Stimulated activated CD4-positive, alpha-beta T cell treated with anti-CD3 and anti-CD28 coated beads, Interleukin-12 subunit alpha, Interleukin-12 subunit beta, amount 100 ng/mL, for 24 hours (primary cell): ENCODE measurements around the gene PLXNA2.

Experiments
- DNase-seq, 2 experiments: peaks; one replicate each; pipeline ENCODE4 v3.0.0-alpha.2; 2020; ENCODE audit warnings: low read depth in 2 of 2

Gene PLXNA2

GRCh38 chr1:208027861-208028260, 216.3 kb downstream of the PLXNA2 start:
- no peak for DNase-seq

DNA sequence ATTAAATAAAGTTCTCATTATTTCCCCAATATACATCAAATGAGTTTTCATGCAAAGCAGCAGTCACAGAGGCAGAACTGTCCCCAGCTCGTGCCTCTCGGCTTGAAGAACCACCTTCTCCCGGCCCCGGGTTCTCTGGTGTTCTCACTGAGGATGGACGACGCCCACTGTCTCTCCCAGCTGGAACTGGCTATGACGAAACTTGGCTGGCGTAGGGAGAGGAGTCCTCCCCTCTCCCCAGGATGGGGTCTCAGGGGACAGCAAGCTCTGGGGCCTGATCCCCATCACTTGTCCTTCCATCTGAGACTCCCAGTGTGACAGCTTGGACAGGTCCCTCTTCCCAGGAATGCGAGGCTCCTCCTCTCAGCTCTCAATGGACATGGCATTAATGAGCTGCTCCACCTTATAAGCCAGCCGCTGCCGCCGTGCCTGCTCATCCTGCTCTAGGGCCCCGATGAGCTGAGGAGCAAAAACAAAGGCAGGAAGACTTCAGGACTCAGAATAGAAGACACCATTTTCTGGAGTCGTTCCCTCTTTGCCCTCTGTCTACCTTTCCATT, 217.2 kb downstream of the PLXNA2 start:
- DNase-seq: no peak

DNA sequence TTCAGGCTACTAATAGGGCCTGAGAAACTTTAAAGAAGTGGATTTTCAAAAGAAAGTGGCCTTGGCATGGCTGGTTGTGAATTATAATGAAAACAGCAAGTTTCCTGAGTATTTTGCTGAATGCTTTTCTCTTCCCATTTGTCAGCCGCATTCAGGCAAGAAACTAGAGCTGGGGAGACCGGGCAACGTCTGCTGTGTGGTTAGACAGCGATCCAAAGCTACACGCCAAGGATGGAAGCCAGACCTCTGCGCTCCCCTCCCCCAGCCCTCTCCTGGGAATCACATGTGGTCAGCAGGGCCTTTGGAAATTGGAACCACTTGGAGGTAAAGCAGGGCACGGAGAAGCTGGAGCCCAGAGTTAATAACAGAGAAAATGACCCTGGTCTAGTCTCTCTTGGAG, 219.2 kb downstream of the PLXNA2 start:
- no peak for DNase-seq

DNA sequence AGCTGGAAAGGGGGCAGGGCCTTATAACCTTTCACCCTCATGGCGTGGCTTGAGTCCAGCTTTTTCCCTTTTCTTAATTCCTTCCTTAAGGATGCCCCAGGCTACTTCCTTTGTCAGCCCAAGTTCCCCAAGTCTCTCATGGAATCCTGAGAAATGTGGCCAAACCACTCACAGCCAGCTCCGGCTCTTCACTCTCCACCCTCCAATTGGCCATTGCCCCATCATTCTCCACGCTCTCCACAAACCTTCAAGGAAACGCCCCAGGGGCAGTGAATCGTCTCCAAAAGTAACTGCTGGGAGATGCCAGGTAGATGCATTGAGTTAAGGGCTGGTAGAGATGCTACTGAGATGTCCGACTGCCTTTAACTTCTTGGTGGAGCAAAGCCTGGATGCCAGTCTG, 219.8 kb downstream of the PLXNA2 start:
- DNase-seq: no peak

DNA sequence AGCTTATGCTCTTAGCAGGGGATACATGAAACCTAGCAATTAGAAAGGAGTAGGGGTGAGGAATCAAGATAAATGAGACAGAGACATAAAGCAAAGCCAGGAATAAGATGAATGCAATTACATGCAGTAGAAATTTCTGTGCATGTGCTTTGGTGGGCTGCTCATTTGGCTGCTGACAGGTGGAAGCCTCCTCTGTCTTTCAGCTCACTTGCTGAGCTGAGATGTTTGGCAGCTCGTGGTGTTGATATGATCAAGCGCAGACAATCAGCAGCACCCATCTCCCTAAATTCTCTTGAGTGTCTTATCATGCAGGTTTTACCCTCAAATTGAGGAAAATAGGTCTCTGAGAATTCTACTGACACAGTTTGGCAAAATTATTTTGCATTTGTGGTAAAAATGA, 224.9 kb downstream of the PLXNA2 start:
- DNase-seq: no peak

DNA sequence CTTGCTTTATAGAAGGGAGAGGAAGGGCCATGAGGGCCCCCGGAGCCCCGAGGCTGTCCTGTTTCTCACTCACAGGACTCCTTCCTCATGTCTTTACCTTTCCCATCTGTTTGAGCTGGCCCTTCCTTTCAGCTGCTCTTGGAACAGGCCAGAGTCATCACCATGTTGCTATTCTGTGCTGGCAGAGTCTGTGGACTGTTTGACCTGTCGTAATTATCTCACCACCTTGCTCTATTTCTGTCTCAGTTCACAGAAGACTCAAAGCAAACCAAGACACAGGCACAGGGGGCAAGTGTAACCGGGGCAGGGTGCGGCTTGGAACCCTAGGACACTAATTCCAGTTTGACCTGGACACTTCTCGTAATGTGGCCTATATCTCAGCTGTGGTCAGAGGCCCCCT, 228.9 kb downstream of the PLXNA2 start:
- DNase-seq: no peak

DNA sequence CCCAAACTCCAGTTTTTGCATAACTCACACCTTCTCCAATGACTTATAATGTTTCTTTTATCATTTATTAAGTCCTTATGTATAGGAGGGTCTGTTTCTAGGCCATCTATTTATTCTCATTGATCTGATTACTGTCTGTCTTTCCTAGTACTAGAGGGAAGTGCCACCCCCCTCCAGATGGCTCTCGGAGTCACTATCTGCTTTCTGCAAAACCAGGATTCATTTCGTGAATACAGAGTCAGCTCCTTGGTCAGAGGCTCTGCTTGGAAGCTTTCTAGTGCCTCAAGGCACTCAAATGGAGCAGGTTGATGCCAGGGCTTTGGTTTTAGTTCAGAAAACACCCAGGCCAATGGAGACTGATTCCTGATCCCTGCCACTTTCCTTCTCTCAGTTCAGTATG, 231.0 kb downstream of the PLXNA2 start:
- DNase-seq: no peak

DNA sequence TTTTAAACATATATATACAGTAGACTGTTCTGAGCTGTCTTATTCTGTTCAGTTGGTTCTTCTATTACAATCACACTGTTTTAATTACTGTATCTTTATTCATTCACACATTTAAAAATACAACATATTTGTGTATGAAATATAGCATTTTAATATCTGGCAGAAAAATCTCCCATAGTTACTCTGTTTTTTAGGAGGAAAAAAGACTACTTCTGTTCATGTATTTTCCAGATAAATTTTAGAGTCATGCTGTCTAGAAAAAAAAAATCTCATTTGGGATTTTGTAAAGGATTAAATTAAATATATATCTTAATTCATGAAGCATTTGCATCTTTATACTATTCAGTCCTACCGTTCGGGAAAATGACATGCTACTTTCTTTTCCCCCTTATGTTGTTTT, 231.5 kb downstream of the PLXNA2 start:
- no peak for DNase-seq

DNA sequence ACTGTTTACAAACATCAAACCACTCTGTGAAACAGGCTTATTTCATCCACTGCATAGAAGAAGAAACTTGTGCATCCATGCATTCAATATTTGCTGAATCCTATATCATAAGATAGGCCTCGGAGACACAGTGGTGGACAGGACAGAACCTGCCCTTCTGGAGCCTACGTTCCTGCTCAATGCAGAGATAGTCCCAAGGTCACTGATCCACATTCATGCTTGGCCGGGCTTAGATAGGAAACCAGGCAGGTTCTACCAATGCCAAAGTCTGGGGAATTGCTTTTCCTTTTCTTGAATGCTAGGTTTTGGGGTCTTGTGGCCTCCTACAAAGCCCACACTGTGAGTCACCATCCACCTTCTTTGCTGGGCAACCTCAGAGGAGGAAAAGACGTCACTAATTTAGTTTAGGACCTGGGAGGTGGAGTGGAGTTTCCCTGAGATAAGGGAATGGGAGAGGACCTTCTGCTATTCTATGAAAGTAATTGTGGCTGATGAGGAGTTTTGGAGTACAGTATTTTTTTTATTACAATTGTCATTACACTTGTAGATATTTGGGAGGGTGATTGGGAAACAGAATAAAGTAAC, 233.6 kb downstream of the PLXNA2 start:
- DNase-seq: no peak

GRCh38 chr1:208009706-208010444, 234.3 kb downstream of the PLXNA2 start:
- no peak for DNase-seq

- DNase-seq: no peak
Observed at GRCh38 chr1:208009303-208009702, 234.9 kb downstream of the PLXNA2 start.

- DNase-seq: no peak
Observed at GRCh38 chr1:208008534-208008933, 235.7 kb downstream of the PLXNA2 start.

DNA sequence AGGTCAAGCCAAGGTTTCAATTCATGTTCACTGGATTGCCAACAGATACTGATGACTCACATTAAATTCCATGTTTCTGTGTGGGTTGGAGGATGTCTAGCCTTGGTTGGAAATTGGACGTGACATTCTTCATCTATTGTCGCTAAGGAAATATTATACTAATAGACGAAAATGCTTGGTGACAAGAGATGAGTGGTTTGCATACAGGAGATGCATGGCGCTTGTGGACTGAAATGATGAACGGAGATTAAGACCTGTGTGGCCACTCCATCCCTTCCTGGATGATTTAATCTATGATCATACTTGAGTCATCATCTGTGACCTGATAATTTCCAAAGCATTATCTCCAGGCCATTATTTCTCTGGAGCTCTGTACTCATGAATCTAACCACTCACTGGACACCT, 236.2 kb downstream of the PLXNA2 start:
- no peak for DNase-seq

DNA sequence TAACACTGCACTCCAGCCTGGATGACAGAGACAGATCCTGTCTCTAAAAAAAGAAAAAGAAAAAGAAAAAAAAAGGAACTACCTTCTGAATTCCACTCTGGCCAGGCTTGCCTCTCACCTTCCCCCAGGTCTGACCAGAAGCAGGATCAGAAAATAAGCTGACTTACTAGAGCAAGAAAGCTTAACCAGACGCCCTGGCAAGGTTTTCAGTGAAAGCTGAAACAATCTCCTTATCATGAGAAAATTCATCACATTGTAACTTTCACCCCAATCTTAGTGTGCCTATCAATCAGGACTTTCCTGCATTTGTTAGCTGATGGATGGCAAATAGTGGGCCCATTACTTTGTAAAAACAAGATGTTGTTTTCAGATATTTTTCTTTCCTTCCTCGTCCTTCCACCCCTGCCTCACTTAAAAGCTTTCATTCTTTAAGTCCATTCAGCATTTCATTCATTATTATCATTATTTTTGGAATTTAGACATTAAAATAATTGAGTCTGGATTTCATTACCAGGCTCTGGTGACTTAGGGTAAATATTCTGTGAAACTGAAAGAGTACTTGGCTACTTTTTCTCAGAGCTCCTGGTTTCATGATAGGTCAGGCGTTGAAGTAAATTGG, 236.8 kb downstream of the PLXNA2 start:
- no peak for DNase-seq

GRCh38 chr1:208006258-208006920, 237.8 kb downstream of the PLXNA2 start:
- no peak for DNase-seq

DNA sequence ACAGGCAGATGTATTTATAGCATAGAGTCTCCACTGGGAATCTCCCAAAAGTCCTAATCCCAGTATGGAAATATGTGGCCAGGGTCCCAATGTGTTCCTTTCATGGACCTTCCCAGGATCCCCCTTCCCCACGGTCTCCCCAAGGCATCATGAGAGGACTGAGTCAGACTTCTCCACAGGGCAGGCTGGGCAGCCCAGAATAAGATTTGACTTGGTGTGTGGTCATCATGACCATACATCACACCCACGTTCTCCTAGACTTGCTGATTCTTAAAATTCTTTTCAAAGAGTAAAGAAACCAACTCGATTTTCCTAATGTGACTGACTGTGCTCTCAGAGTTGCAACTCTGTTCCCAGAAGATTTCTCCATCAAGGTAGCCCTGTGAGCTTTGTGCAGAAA, 239.3 kb downstream of the PLXNA2 start:
- no peak for DNase-seq

- no peak for DNase-seq
Observed at GRCh38 chr1:208003241-208003640, 240.9 kb downstream of the PLXNA2 start.

GRCh38 chr1:208002672-208003071, 241.5 kb downstream of the PLXNA2 start:
- no peak for DNase-seq

GRCh38 chr1:208002078-208002477, 242.1 kb downstream of the PLXNA2 start:
- no peak for DNase-seq

GRCh38 chr1:208000504-208000903, 243.7 kb downstream of the PLXNA2 start:
- no peak for DNase-seq

GRCh38 chr1:207999972-208000371, 244.2 kb downstream of the PLXNA2 start:
- no peak for DNase-seq

DNA sequence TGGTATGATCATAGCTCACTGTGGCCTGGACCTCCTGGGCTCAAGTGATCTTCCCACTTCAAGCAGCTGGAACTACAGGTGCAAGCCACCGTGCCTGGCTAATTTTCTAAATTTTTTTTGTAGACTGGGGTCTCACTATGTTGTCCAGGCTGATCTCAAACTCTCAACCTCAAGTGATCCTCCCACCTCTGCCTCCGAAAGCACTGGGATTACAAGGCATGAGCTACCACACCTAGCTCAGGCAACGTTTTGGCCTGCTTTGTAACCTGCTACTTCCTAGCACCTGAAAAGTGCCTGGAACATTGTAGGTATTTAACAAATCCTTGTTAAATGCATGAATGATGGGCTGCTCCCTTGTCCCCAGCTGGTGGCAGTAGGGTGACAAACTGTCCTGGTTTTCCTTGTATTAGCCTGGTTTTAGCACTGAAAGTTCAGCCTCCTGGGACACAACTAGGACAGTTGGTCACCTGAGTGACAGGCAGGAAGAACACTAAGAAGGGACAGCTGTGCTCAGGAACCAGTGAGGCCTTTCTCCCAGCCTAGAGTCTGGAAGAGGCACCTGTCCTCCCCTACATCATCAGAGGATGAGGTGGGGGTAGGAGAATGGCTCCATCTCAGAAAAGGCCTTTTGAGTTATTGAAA, 244.8 kb downstream of the PLXNA2 start:
- DNase-seq: no peak
